Neural progenitor cell (in vitro differentiated cells): Measurements from ENCODE around the gene ART1.

Source experiments
- EZH2 ChIP-seq: fragments of 200-600 bp; sonication (generic); IDR thresholded peaks from 2 replicates; pipeline ENCODE4 v1.6.1; 2017; ENCODE audit warnings: antibody characterized with exemption, mild to moderate bottlenecking, moderate library complexity
- EZH2phosphoT487 ChIP-seq: fragments of 200-600 bp; sonication (generic); IDR thresholded peaks from 2 replicates; pipeline ENCODE4 v1.6.1; 2017; ENCODE audit warnings: antibody characterized with exemption
- TF ChIP-seq, protein P1 (sequence below): fragments of 200-600 bp; sonication (generic); IDR thresholded peaks from 2 replicates; pipeline ENCODE4 v1.5.1; 2017; ENCODE audit warnings: antibody characterized with exemption, mild to moderate bottlenecking

GRCh38 chr11:3669128-3669527 is 24.2 kb downstream of the ART1 start:
- no peak for TF ChIP-seq EZH2phosphoT487
- TF ChIP-seq, protein P1, sequence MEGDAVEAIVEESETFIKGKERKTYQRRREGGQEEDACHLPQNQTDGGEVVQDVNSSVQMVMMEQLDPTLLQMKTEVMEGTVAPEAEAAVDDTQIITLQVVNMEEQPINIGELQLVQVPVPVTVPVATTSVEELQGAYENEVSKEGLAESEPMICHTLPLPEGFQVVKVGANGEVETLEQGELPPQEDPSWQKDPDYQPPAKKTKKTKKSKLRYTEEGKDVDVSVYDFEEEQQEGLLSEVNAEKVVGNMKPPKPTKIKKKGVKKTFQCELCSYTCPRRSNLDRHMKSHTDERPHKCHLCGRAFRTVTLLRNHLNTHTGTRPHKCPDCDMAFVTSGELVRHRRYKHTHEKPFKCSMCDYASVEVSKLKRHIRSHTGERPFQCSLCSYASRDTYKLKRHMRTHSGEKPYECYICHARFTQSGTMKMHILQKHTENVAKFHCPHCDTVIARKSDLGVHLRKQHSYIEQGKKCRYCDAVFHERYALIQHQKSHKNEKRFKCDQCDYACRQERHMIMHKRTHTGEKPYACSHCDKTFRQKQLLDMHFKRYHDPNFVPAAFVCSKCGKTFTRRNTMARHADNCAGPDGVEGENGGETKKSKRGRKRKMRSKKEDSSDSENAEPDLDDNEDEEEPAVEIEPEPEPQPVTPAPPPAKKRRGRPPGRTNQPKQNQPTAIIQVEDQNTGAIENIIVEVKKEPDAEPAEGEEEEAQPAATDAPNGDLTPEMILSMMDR: no peak
- TF ChIP-seq EZH2: no peak
